Stomach (tissue), 9 donors: ENCODE results near the gene MYO18A. TPM values are rescaled to one million over a fixed set of nuclear protein-coding genes. Genes with fewer than 3 reads are reported as not detected.

Source experiments
- DNase-seq, 2 donors: peaks; one replicate each; pipeline versions ENCODE4 v3.0.0 to v3.0.0-alpha.2; 2013 to 2019
- H3K27ac ChIP-seq, 5 donors: fragments of 200-600 bp in 4 of 5; sonication (generic) in 4 of 5; one replicate each; pipeline ENCODE4 v1.5.1; 2013 to 2019; ENCODE audit warnings: mild to moderate bottlenecking in 1 of 5, moderate library complexity in 1 of 5
- H3K27me3 ChIP-seq, 3 donors: fragments of 200-600 bp; sonication (generic); one replicate each; pipeline ENCODE4 v1.5.1; 2017 to 2019; ENCODE audit warnings: mixed run types in 1 of 3
- H3K36me3 ChIP-seq, 4 donors: fragments of 200-600 bp; sonication (generic); 1 replicate in 3 of 4; 2 replicates in 1 of 4; pipeline ENCODE4 v1.5.1; 2016 to 2019
- H3K4me1 ChIP-seq, 4 donors: fragments of 200-600 bp; sonication (generic); one replicate each; pipeline ENCODE4 v1.5.1; 2016 to 2019
- H3K4me3 ChIP-seq, 4 donors: fragments of 200-600 bp; sonication (generic) in 3 of 4; one replicate each; pipeline ENCODE4 v1.5.1; 2016 to 2019; ENCODE audit warnings: mild to moderate bottlenecking in 1 of 4
- H3K9me3 ChIP-seq, 4 donors: fragments of 200-600 bp; sonication (generic); one replicate each; pipeline ENCODE4 v1.5.1; 2016 to 2019
- EP300 ChIP-seq: sonication (generic); formaldehyde crosslinking; IDR thresholded peaks from one replicate; pipeline ENCODE4 v1.6.1; 2017; ENCODE audit warnings: antibody characterized with exemption
- POLR2A ChIP-seq, 4 donors: fragments of 450-650 bp; IDR thresholded peaks; one replicate each; pipeline ENCODE4 v1.6.1; 2016; ENCODE audit warnings: antibody characterized with exemption in 4 of 4, control low read depth in 2 of 4, mild to moderate bottlenecking in 1 of 4, moderate library complexity in 1 of 4
- POLR2AphosphoS5 ChIP-seq, 3 donors: sonication (generic); formaldehyde crosslinking; IDR thresholded peaks; one replicate each; pipeline ENCODE4 v1.6.1; 2016; ENCODE audit warnings: antibody characterized with exemption in 3 of 3
- WGBS, 5 donors: extraction: QIAGEN DNeasy Blood & Tissue Kit in 3 of 5; methylation state at CpG; one replicate each; pipeline versions ENCODE4 v1.1.5 to v1.1.7; 2013 to 2018; 5-methylcytosine and 5-hydroxymethylcytosine counted together
- intact Hi-C: fragments of 100-400 bp; cut with DNase I; formaldehyde crosslinking; loops from one replicate; pipeline ENCODE4 v1.15.1; 2023; ENCODE audit warnings: low total_unique reads
- polyA plus RNA-seq, 3 donors: library from polyadenylated mRNA; stranded (reverse); fragments of 200-250 nt; gene quantifications; one replicate each; pipeline ENCODE4 v1.2.3, GENCODE V29; 2013
- total RNA-seq, 5 donors: library from RNA; depleted of rRNA; stranded (reverse); fragments of >200 nt; gene quantifications; one replicate each; pipeline versions ENCODE4 v1.1.0 to v1.2.3, GENCODE V29; 2014 to 2016
- TF ChIP-seq, protein P1 (sequence below), 7 experiments: fragments of 450-650 bp in 4 of 7; fragments of 200-600 bp in 3 of 7; sonication (generic) in 3 of 7; IDR thresholded peaks; one replicate each; pipeline ENCODE4 v1.5.1; 2016 to 2019; ENCODE audit warnings: antibody characterized with exemption in 7 of 7, control low read depth in 2 of 7, mild to moderate bottlenecking in 1 of 7
- donor health status: healthy with polysubstance abuse.
- donor health status: Bipolar disorder and iron deficiency.
- donor health status: healthy.

Gene MYO18A
- total and polyA plus RNA-seq, 8 donors = 16.5 to 305 (median 55.5) TPM

DNA sequence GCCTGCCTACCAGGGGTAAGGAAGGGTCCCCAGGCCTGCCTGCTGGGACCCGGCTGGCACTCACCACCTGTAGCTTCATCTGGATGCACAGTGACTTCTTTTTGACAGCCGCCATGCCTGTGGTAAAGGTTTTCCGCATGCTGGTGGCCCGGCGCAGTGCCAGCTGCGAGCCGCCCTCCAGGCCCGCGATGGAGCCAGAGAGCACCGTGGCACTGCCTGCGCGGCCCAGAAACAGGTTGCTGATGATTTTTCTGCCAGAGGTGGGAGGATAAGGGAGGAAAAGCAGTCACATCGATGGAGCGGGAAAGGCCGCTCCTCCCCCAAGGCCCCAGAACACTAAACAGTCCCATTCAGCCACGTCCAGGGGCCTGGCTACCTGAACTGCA lies 69.8 kb downstream of the MYO18A start:
- WGBS, 5 donors = 94 to 98% (median 96%) methylated on average over 8 to 16 of the region's 16 CpGs
- Histone ChIP-seq H3K4me3 (no peak overlapping the region), H3K27ac (no peak overlapping the region), H3K36me3 (peaks cover 56 to 100% (median 97%) of the 10 kb centered on the region in 4 donors), H3K27me3 (no peaks in the 10 kb centered on the region), H3K4me1 (peaks cover 5 to 30% (median 12%) of the 10 kb centered on the region in 4 donors), H3K9me3 (no peaks in the 10 kb centered on the region)
- intact Hi-C loops = loop anchor here (5.0 kb wide), 1 partner anchor 143 kb away; no protein-coding TSS in a partner anchor
- TF ChIP-seq, protein P1, sequence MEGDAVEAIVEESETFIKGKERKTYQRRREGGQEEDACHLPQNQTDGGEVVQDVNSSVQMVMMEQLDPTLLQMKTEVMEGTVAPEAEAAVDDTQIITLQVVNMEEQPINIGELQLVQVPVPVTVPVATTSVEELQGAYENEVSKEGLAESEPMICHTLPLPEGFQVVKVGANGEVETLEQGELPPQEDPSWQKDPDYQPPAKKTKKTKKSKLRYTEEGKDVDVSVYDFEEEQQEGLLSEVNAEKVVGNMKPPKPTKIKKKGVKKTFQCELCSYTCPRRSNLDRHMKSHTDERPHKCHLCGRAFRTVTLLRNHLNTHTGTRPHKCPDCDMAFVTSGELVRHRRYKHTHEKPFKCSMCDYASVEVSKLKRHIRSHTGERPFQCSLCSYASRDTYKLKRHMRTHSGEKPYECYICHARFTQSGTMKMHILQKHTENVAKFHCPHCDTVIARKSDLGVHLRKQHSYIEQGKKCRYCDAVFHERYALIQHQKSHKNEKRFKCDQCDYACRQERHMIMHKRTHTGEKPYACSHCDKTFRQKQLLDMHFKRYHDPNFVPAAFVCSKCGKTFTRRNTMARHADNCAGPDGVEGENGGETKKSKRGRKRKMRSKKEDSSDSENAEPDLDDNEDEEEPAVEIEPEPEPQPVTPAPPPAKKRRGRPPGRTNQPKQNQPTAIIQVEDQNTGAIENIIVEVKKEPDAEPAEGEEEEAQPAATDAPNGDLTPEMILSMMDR (IDR thresholded peaks at IDR 0.05) = no peak
- TF ChIP-seq EP300 (no peak), POLR2A (IDR thresholded peaks at IDR 0.05) (no peak), POLR2AphosphoS5 (IDR thresholded peaks at IDR 0.05) (no peak)
- no peak for DNase-seq

DNA sequence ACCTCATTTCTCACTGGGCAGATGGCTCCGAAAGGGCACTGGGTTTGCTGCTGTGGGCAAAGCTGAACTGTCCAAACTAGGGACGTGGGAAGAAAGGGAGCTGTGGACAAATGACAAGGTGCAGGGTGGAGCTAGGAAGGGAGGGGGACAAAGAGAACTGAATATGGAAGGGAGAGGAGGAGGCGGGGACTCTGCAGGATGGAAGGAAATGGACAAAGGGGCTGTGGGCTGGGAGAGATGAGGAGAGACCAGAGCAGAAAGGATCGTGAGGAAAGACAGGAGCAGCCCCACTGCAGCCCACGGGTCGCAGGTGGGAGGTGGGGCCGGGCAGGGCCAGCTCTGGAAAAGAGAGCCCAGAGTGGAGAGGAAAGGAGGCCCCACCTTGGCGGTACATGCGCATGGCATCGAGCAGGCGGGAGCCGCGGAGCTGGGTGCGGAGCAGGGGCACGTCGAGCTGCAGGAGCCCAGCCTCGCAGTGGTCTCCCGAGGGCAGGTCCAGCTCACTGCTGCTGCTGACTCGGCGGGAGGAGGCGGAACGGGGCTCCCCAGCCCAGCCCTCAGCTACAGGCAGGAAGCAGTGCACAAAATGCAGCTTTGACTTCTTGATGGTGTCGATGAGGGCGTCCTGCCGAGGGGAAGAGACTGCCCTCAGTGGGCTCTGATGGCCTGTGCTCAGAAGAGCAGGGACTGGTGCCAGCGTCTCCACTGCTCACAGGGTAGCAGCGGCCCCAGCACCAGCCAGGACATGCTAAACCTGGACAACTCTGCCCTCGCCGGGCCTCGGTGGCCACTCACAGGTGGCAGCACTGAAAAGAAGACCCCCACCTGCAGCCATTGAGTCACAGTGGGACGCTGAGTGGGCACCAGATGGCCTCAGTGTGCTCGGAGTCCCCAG lies 70.5 kb downstream of the MYO18A start:
- no peak for DNase-seq
- H3K27me3 ChIP-seq = no peaks in the 10 kb centered on the region
- 85 to 89% (median 88%) methylated on average over 27 to 32 of the region's 32 CpGs for WGBS, 5 donors
- H3K4me1 ChIP-seq = peaks cover 5 to 30% (median 12%) of the 10 kb centered on the region in 4 donors
- H3K9me3 ChIP-seq = no peaks in the 10 kb centered on the region
- intact Hi-C loops = loop anchor here (5.0 kb wide), 1 partner anchor 142 kb away; no protein-coding TSS in a partner anchor
- TF ChIP-seq POLR2A (IDR thresholded peaks at IDR 0.05) = no peak
- no peak for TF ChIP-seq EP300
- no peak for TF ChIP-seq POLR2AphosphoS5 (IDR thresholded peaks at IDR 0.05)
- no peak overlapping the region for H3K27ac ChIP-seq
- no peak overlapping the region for H3K4me3 ChIP-seq
- H3K36me3 ChIP-seq = peaks cover 50 to 100% (median 97%) of the 10 kb centered on the region in 4 donors

DNA sequence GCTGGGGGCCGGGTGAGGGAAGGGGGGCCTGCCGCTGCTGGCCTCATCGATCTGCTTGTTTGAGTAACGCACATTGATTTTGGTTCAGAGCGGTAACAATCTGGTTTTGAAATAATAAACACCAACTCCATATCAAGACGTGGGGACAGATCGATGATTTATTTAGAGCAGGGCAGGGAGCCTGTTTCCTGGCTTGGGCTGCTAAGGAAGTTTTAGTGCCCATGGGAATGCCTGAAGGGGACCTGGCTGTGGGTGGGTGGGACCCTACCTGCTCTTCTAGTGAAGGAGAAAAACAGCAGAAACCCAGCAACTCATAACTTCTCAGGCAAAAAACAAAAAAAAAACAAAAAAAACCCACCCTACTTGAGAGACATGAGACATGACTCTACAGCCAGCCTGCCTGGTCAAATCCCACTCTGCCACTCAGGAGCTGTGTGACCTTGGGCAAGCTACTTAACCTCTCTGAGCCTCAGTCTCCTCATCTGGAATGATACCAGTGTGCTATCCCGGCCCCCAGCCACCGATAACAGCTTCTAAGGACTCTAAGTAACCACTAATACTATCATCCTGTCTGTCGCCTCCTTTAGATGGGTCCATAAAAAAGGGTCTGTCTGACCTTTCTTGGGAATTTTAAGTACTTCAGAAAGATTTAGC lies 71.2 kb downstream of the MYO18A start:
- intact Hi-C loops = no loop called here
- no peak overlapping the region for H3K4me3 ChIP-seq
- H3K4me1 ChIP-seq = peaks cover 5 to 30% (median 12%) of the 10 kb centered on the region in 4 donors
- H3K27ac ChIP-seq = peak overlapping the region in 2 of 5 donors; percentile 38 to 46
- H3K36me3 ChIP-seq = peaks cover 47 to 100% (median 97%) of the 10 kb centered on the region in 4 donors
- H3K27me3 ChIP-seq = no peaks in the 10 kb centered on the region
- TF ChIP-seq POLR2AphosphoS5 (IDR thresholded peaks at IDR 0.05) = no peak
- no peak for TF ChIP-seq POLR2A (IDR thresholded peaks at IDR 0.05)
- TF ChIP-seq, protein P1 (IDR thresholded peaks at IDR 0.05) = no peak
- TF ChIP-seq EP300 = no peak
- no peaks in the 10 kb centered on the region for H3K9me3 ChIP-seq
- DNase-seq = no peak
- WGBS, 5 donors = 81 to 86% (median 83%) methylated on average over 10 of the region's 10 CpGs

DNA sequence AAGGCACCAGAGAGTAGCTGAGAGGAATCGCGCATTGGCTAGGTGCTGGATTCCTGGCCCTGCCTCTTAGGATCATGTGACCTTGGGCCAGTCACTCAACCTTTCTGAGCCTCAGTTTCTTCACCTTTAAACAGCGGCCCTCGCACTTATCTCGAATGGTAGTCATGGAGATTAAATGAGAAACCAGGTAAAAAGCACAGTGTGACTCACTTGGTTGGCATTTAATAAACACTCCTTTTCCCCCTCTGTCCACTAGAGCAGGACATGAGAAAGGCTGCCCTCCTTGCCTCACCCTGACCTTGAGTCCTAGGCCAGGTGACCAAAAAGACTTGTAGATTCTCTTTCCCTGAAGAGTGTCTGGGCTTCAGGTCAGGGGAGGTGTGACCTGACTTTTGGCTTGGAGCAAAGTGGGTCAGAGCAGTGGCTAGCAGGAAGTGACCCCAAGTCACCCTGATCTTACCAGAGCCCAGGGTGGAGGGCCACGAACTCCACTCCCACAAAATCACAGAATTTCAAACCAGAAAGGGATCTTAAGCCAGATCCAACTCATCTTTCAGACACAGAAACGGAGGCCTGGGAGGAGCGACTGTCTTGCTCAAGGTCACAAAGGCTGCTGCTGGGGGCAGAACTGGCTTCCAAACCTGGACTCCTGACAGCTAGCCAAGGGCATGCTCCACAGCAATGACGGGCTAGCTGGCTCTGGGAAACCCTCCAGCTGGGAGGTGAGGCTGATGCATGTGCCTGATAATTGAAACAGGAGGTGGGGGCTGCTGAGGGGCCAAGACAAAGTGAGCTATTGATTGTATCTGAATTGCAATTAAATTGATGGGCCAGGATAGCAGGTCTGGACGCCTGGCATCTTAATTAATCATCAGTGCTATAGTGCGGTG lies 72.0 kb downstream of the MYO18A start:
- DNase-seq = peak; percentile 42 to 74
- intact Hi-C loops = no loop called here
- Histone ChIP-seq H3K36me3 (peaks cover 46 to 100% (median 97%) of the 10 kb centered on the region in 4 donors), H3K27ac (peak overlapping the region in 3 of 5 donors; percentile 30 to 46 (median 38)), H3K9me3 (no peaks in the 10 kb centered on the region), H3K27me3 (no peaks in the 10 kb centered on the region), H3K4me1 (peaks cover 5 to 30% (median 12%) of the 10 kb centered on the region in 4 donors), H3K4me3 (no peak overlapping the region)
- no peak for TF ChIP-seq POLR2AphosphoS5 (IDR thresholded peaks at IDR 0.05)
- WGBS, 5 donors = 64 to 73% (median 68%) methylated on average over 9 to 11 of the region's 11 CpGs
